Right atrium auricular region (tissue), 2 donors: ENCODE measurements around the gene PLD3. TPM values are rescaled to one million over a fixed set of nuclear protein-coding genes. Genes with fewer than 3 reads are reported as not detected.
"Not testable (repeated sequence)": the region's sequence is repeated elsewhere in the genome, so short reads cannot be mapped to it uniquely, and the experiment has no call there.

Experiments used
- DNase-seq: peaks from one replicate; pipeline ENCODE4 v3.0.0-alpha.2; 2019; ENCODE audit warnings: low spot score
- H3K27ac ChIP-seq, 2 donors: fragments of 200-600 bp; sonication (generic); 1 replicate in 1 of 2; 2 replicates in 1 of 2; pipeline ENCODE4 v1.5.1; 2016 to 2019
- H3K27me3 ChIP-seq, 2 donors: fragments of 200-600 bp; sonication (generic); one replicate each; pipeline versions ENCODE4 v1.5.1 to v1.6.0; 2017 to 2019
- H3K36me3 ChIP-seq: fragments of 200-600 bp; sonication (generic); one replicate; pipeline ENCODE4 v1.5.1; 2016
- H3K4me1 ChIP-seq, 2 donors: fragments of 200-600 bp; sonication (generic); one replicate each; pipeline versions ENCODE4 v1.5.1 to v1.6.0; 2017 to 2019
- H3K4me3 ChIP-seq, 2 donors: fragments of 200-600 bp; sonication (generic); 1 replicate in 1 of 2; 2 replicates in 1 of 2; pipeline ENCODE4 v1.5.1; 2017 to 2019; ENCODE audit warnings: mild to moderate bottlenecking in 1 of 2, moderate library complexity in 1 of 2
- H3K9me3 ChIP-seq, 2 donors: fragments of 200-600 bp; sonication (generic); one replicate each; pipeline ENCODE4 v1.5.1; 2019
- total RNA-seq, 2 donors: library from RNA; depleted of rRNA; stranded (reverse); fragments of >200 nt; gene quantifications; one replicate each; pipeline ENCODE4 v1.1.0, GENCODE V29; 2016
- TF ChIP-seq, protein P1 (sequence below), 2 donors: fragments of 200-600 bp; sonication (generic); IDR thresholded peaks; one replicate each; pipeline ENCODE4 v1.5.1; 2019; ENCODE audit warnings: antibody characterized with exemption in 2 of 2

The PLD3 gene
- total RNA-seq, 2 donors from 2014 or later: 273 to 315 TPM

DNA sequence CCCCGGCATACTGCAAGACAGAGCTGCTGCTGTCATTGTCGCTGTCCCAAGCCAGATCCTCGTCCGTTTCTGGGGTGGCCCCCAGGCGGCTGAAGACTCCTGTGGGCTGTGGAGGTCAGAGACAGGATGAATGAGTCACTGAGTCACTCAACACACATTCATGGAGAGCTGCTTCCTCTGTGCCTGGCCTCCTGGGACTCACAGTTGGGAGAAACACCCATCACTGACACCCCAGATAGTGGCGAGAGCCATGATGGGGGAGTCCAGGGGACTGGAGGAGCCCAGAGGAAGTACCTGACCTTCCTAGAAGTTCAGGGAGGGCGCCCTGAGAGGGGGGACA, 26.3 kb upstream of the PLD3 start:
- TF ChIP-seq, protein P1, sequence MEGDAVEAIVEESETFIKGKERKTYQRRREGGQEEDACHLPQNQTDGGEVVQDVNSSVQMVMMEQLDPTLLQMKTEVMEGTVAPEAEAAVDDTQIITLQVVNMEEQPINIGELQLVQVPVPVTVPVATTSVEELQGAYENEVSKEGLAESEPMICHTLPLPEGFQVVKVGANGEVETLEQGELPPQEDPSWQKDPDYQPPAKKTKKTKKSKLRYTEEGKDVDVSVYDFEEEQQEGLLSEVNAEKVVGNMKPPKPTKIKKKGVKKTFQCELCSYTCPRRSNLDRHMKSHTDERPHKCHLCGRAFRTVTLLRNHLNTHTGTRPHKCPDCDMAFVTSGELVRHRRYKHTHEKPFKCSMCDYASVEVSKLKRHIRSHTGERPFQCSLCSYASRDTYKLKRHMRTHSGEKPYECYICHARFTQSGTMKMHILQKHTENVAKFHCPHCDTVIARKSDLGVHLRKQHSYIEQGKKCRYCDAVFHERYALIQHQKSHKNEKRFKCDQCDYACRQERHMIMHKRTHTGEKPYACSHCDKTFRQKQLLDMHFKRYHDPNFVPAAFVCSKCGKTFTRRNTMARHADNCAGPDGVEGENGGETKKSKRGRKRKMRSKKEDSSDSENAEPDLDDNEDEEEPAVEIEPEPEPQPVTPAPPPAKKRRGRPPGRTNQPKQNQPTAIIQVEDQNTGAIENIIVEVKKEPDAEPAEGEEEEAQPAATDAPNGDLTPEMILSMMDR (IDR thresholded peaks at IDR 0.05): no peak
- Histone ChIP-seq H3K9me3 (no peaks in the 10 kb centered on the region), H3K4me3 (no peak overlapping the region), H3K27me3 (no peaks in the 10 kb centered on the region), H3K36me3 (peaks cover 78% of the 10 kb centered on the region), H3K4me1 (no peaks in the 10 kb centered on the region), H3K27ac (no peak overlapping the region)
- no peak for DNase-seq

DNA sequence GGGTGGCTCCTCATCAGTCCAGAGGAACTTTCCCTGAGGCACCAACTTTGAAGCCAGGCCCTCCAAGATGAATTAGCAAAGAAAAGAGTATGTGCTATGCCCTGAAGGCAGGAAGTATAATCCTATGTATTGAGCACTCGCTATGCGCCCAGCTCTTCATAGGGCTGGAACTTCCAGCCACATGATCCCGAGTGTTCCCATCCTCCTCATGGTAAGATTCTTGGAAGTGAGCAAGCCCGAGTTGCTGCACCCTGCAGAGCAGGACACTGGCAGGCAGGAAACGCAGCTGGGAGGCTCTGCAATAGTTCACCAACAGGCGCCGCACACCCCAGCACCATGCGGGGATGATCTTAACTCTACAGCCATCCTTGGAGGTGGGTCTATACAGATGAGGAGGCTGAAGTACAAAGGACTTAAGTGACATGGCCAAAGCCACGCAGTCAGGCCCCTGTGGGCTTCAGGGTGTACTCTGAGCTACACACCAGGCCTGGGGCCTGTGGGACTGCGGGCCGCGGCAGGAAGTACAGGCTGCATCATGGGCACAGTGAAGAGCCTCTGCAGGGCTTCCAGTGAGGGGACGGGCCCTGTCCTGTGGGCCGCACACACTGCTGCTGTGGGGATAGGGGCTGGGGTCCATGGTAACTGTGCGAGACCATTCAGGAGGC, 25.4 kb upstream of the PLD3 start:
- no peaks in the 10 kb centered on the region for H3K27me3 ChIP-seq
- DNase-seq: no peak
- no peak overlapping the region for H3K4me3 ChIP-seq
- no peaks in the 10 kb centered on the region for H3K9me3 ChIP-seq
- no peak overlapping the region for H3K27ac ChIP-seq
- H3K36me3 ChIP-seq: peaks cover 87% of the 10 kb centered on the region
- TF ChIP-seq, protein P1 (IDR thresholded peaks at IDR 0.05): no peak
- H3K4me1 ChIP-seq: no peaks in the 10 kb centered on the region

DNA sequence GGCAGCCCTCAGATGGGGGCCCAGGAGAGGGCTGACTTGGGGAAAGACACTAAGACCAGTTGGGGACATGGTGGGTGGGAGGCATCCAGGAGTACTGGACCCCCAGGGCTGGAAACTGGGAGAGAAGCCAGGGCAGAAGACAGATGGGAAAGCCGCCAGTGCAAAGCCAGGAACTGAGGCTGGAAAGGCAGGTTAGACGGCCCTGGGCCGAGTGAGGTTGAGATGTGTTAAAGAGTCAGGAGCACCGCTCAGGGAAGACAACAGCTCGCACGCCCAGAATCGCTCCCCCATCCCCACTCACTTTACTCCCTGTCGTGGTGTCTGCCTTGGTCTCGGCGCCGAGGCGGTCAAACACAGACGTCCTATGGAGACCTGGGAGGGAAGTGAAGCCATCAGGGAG, 24.8 kb upstream of the PLD3 start:
- Histone ChIP-seq H3K36me3 (peaks cover 87% of the 10 kb centered on the region), H3K9me3 (no peaks in the 10 kb centered on the region), H3K4me1 (no peaks in the 10 kb centered on the region), H3K27me3 (no peaks in the 10 kb centered on the region), H3K4me3 (no peak overlapping the region), H3K27ac (no peak overlapping the region)
- DNase-seq: no peak
- TF ChIP-seq, protein P1 (IDR thresholded peaks at IDR 0.05): no peak

DNA sequence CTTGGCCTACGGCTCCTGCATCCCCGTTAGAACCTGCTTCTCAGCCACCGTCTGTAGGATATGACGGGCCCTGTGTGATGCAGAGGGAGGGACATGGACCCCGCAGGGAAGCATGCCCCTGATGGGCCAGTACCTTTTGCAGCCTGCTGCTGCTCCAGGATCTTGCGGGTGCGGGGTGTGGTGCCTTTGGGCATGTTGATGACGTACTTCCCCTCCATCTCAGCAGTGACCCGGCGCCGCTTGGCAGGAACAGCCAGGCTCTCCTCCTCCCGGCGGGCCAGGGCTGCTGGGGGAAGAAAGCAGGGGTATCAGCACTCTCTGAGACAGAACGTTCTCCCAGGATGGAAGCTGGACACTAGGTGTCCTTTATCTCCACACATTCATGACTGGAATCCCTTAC, 22.3 kb upstream of the PLD3 start:
- Histone ChIP-seq H3K9me3 (no peaks in the 10 kb centered on the region), H3K4me3 (no peak overlapping the region), H3K36me3 (peaks cover 96% of the 10 kb centered on the region), H3K27ac (no peak overlapping the region), H3K4me1 (no peaks in the 10 kb centered on the region), H3K27me3 (no peaks in the 10 kb centered on the region)
- TF ChIP-seq, protein P1 (IDR thresholded peaks at IDR 0.05): no peak
- no peak for DNase-seq

DNA sequence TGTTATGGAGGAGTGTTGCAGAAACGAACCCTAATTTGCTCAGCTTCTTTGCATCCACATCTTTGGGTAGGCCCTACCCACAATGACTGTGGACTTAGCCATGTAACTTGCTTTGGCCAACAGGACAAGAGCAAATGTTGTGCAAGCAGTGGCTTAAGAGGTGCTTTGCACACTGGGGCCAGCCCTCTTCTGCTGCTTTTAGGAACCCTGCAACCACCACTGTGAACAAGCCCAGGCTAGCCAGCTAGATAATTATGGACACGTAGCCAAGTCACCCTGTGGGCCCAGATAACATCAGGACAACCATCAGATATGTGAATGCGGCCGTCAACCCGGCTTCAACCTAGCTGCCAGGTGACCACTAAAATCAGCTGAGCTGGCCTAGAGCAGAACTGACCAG, 17.4 kb upstream of the PLD3 start:
- DNase-seq: no peak
- H3K9me3 ChIP-seq: no peaks in the 10 kb centered on the region
- H3K4me3 ChIP-seq: no peak overlapping the region
- peaks cover 87% of the 10 kb centered on the region for H3K36me3 ChIP-seq
- H3K4me1 ChIP-seq: no peaks in the 10 kb centered on the region
- no peak overlapping the region for H3K27ac ChIP-seq
- TF ChIP-seq, protein P1 (IDR thresholded peaks at IDR 0.05): no peak
- H3K27me3 ChIP-seq: no peaks in the 10 kb centered on the region

DNA sequence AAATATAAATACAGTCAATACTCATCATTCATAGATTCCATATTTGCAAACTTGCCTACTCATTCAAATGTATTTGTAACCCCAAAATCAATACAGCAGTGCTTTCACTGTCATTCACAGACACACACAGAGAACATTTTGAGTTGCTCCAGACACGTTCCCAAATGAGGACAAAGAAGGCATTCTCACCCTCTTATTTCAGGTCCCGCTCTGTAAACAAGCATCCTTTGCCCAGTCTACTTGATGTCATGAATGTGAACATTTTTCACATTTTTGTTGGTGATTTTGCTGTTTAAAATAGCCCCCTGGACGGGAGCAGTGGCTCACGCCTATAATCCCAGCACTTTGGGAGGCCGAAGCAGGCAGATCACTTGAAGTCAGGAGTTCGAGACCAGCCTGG, 15.8 kb upstream of the PLD3 start:
- no peaks in the 10 kb centered on the region for H3K9me3 ChIP-seq
- H3K4me1 ChIP-seq: peaks cover 0 to 5% of the 10 kb centered on the region in 2 donors
- no peak for DNase-seq
- TF ChIP-seq, protein P1 (IDR thresholded peaks at IDR 0.05): no peak
- H3K27ac ChIP-seq: no peak overlapping the region
- H3K4me3 ChIP-seq: no peak overlapping the region
- peaks cover 75% of the 10 kb centered on the region for H3K36me3 ChIP-seq
- H3K27me3 ChIP-seq: no peaks in the 10 kb centered on the region

DNA sequence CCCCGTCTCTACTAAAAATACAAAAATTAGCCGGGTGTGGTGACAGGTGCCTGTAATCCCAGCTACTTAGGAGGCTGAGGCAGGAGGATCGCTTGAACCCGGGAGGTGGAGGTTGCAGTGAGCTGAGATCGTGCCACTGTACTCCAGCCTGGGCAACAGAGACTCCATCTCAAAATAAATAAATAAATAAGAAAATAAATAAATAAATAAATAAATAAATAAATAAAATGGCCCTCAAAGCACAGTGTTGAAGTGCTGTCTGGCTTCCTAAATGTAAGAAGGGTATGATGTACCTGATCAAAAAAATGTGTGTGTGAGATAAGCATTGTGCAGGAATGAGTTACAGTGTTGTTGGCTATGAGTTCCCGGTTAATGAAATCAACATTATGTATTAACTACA, 15.4 kb upstream of the PLD3 start:
- not testable (repeated sequence) for H3K4me3 ChIP-seq, H3K9me3 ChIP-seq, H3K27ac ChIP-seq, DNase-seq, H3K4me1 ChIP-seq, H3K27me3 ChIP-seq
- H3K36me3 ChIP-seq: peaks cover 71% of the 10 kb centered on the region
